ENCODE measurements around the gene PTMA. TPM values are rescaled to one million over a fixed set of nuclear protein-coding genes. Genes with fewer than 3 reads are reported as not detected.
A peak's percentile ranks its signal among the peaks of the same experiment; 100 is the strongest.

Gene PTMA
- total RNA-seq, 1 experiment from 2014 or later: 1,708 TPM

DNA sequence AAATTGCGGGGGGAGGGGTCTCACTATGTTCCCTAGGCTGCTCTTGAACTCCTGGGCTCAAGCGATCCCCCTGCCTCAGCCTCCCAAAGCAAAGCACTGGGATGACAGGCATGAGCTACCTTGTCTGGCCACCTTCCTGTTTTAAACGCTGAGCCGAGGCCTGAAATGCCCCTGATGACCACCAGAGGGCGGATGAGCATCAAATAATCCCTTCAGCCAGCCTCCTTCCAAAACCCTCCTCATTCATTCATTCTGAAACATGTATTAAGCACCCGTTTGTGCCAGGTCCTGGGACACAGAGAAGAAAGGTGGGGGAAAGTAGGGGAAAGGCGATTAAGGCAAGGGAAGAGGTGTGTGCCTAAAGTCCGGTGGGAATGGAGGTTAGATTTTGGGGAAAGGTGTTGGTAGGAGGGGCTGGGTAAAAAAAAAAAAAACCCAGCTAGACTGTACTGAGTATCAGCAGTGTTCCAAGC is 30.7 kb upstream of the PTMA start:
- H3K36me3 ChIP-seq (ENCODE audit: insufficient read depth, low read length, poor library complexity, severe bottlenecking): no peaks in the 10 kb centered on the region
- no peak overlapping the region for H3K27ac ChIP-seq (ENCODE audit: low read depth, low read length, poor library complexity, severe bottlenecking)
- no peak overlapping the region for H3K4me3 ChIP-seq (ENCODE audit: low read depth, low read length, poor library complexity, severe bottlenecking)
- BruUV-seq (replicated peaks): no TSS peak
- DNase-seq (ENCODE audit: low spot score): peak; percentile 85
- POLR2A ChIA-PET (ENCODE audit: low non-redundant PET): interaction anchor here (0.6 kb wide), 1 partner anchor 38 kb away, joined by 7 read pairs; no protein-coding TSS in a partner anchor
- no peaks in the 10 kb centered on the region for H3K27me3 ChIP-seq (replicated peaks; ENCODE audit: insufficient read depth, low read depth, low read length, poor library complexity)
- H3K4me1 ChIP-seq (ENCODE audit: insufficient read depth, low read length, poor library complexity, severe bottlenecking): peaks cover 10% of the 10 kb centered on the region
- TF ChIP-seq CTCF (conservative IDR thresholded peaks at IDR 0.05; ENCODE audit: low read depth, low read length) (peak; percentile 93), EZH2 (IDR thresholded peaks at IDR 0.05; ENCODE audit: borderline replicate concordance, low read depth, low read length, poor library complexity, severe bottlenecking) (no peak)
- no peaks in the 10 kb centered on the region for H3K9me3 ChIP-seq (ENCODE audit: low read depth, low read length, poor library complexity, severe bottlenecking)
- intact Hi-C loops (cut with micrococcal nuclease; ENCODE audit: unreplicated experiment): loop anchor here (1.0 to 10.0 kb wide), 2 partner anchors 37 to 107 kb away; partner anchors contain the start of genes COPS7B and PDE6D
- CTCF ChIA-PET: interaction anchor here (0.5 to 2.1 kb wide), 20 partner anchors 9 to 205 kb away, joined by 3 to 30 read pairs (median 4); partner anchors contain the start of gene COPS7B

GRCh38 chr2:231679908-231680284 is 28.4 kb upstream of the PTMA start:
- TF ChIP-seq EZH2 (IDR thresholded peaks at IDR 0.05; ENCODE audit: borderline replicate concordance, low read depth, low read length, poor library complexity, severe bottlenecking): no peak
- no peak for TF ChIP-seq CTCF (conservative IDR thresholded peaks at IDR 0.05; ENCODE audit: low read depth, low read length)
- no peaks in the 10 kb centered on the region for H3K9me3 ChIP-seq (ENCODE audit: low read depth, low read length, poor library complexity, severe bottlenecking)
- no TSS peak for BruUV-seq (replicated peaks)
- intact Hi-C loops (cut with micrococcal nuclease; ENCODE audit: unreplicated experiment): loop anchor here (10.0 kb wide), 1 partner anchor 105 kb away; the partner anchor contains the start of genes COPS7B and PDE6D
- ChIA-PET POLR2A (ENCODE audit: low non-redundant PET) (no interaction called here), CTCF (no interaction called here)
- no peak overlapping the region for H3K4me3 ChIP-seq (ENCODE audit: low read depth, low read length, poor library complexity, severe bottlenecking)
- DNase-seq (ENCODE audit: low spot score): no peak
- H3K27me3 ChIP-seq (replicated peaks; ENCODE audit: insufficient read depth, low read depth, low read length, poor library complexity): no peaks in the 10 kb centered on the region
- no peak overlapping the region for H3K27ac ChIP-seq (ENCODE audit: low read depth, low read length, poor library complexity, severe bottlenecking)
- no peaks in the 10 kb centered on the region for H3K36me3 ChIP-seq (ENCODE audit: insufficient read depth, low read length, poor library complexity, severe bottlenecking)
- H3K4me1 ChIP-seq (ENCODE audit: insufficient read depth, low read length, poor library complexity, severe bottlenecking): no peaks in the 10 kb centered on the region

DNA sequence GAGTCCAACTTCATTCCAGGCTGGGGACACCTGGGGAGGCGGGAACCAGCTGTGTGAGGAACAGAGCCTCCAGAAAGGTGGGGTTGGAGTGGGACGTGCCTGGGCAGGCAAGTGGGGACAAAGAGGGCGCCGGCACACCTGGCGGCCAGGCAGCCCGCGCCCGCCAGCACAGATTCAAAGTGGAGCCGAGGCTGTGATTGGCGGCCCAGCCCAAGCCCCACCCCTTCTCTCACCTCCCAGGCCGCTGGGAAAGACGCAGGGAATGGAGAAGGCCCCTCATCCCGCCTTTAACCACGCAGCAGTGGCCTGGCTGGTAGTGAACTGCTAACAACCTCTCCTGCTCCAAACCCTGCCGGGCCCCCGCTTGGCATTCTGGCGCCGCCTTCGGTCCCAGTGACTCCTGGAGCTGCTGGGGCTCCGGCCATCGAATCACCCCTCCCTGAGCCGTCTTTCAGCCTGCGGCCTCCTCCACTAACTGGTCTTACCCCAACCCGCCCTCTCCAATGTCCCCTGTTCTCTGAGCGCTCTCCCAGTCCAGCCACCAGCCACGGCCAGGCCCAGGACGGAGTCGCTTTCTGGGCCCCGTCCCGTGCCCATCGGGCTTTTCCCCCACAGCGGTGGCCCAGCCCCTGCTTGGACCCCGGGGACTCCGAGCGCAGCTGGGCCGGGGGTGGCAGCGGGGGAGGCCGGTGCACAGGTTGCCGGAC is 27.9 kb upstream of the PTMA start:
- H3K27ac ChIP-seq (ENCODE audit: low read depth, low read length, poor library complexity, severe bottlenecking): no peak overlapping the region
- no peak for DNase-seq (ENCODE audit: low spot score)
- no peak overlapping the region for H3K4me3 ChIP-seq (ENCODE audit: low read depth, low read length, poor library complexity, severe bottlenecking)
- no peaks in the 10 kb centered on the region for H3K9me3 ChIP-seq (ENCODE audit: low read depth, low read length, poor library complexity, severe bottlenecking)
- H3K36me3 ChIP-seq (ENCODE audit: insufficient read depth, low read length, poor library complexity, severe bottlenecking): no peaks in the 10 kb centered on the region
- no peak for TF ChIP-seq EZH2 (IDR thresholded peaks at IDR 0.05; ENCODE audit: borderline replicate concordance, low read depth, low read length, poor library complexity, severe bottlenecking)
- TF ChIP-seq CTCF (conservative IDR thresholded peaks at IDR 0.05; ENCODE audit: low read depth, low read length): no peak
- ChIA-PET POLR2A (ENCODE audit: low non-redundant PET) (no interaction called here), CTCF (no interaction called here)
- intact Hi-C loops (cut with micrococcal nuclease; ENCODE audit: unreplicated experiment): no loop called here
- H3K27me3 ChIP-seq (replicated peaks; ENCODE audit: insufficient read depth, low read depth, low read length, poor library complexity): no peaks in the 10 kb centered on the region
- BruUV-seq (replicated peaks): no TSS peak
- H3K4me1 ChIP-seq (ENCODE audit: insufficient read depth, low read length, poor library complexity, severe bottlenecking): no peaks in the 10 kb centered on the region

All from A673 (cell line).